CD4-positive, alpha-beta T cell treated with Interferon alpha-2 for 1 hour (primary cell): ENCODE measurements around the gene FOXG1.

Source experiments
- DNase-seq, 2 donors: peaks; one replicate each; pipeline ENCODE4 v3.0.0-alpha.2; 2020 to 2022

The FOXG1 gene

GRCh38 chr14:28762303-28762954, 4.2 kb upstream of the FOXG1 start:
- DNase-seq, result no peak

- no peak for DNase-seq
Measured at GRCh38 chr14:28762955-28763326, 3.6 kb upstream of the FOXG1 start.

DNA sequence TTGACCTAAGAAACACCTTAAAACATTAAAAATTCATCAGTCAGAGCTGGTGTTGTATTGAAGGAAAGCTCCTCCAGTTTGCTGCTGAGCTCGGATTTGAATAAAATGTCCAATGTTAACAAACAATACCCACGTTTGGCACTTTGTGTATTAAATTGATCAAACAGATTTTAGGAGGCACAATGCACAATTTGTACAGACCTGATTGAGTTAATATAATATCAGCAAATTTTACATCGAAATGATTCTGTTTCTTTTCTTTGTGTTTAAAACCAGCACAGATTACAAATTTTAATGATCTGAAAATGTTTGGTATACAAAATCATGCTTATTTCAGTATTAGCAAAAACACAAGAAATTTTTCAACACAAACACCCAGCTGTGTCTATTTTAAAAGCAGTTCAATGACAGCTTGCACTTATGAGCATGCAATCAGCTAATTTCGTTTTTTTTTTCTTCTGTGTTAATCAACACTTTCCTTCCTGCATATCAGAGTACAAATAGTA, 2.8 kb upstream of the FOXG1 start:
- no peak for DNase-seq

DNA sequence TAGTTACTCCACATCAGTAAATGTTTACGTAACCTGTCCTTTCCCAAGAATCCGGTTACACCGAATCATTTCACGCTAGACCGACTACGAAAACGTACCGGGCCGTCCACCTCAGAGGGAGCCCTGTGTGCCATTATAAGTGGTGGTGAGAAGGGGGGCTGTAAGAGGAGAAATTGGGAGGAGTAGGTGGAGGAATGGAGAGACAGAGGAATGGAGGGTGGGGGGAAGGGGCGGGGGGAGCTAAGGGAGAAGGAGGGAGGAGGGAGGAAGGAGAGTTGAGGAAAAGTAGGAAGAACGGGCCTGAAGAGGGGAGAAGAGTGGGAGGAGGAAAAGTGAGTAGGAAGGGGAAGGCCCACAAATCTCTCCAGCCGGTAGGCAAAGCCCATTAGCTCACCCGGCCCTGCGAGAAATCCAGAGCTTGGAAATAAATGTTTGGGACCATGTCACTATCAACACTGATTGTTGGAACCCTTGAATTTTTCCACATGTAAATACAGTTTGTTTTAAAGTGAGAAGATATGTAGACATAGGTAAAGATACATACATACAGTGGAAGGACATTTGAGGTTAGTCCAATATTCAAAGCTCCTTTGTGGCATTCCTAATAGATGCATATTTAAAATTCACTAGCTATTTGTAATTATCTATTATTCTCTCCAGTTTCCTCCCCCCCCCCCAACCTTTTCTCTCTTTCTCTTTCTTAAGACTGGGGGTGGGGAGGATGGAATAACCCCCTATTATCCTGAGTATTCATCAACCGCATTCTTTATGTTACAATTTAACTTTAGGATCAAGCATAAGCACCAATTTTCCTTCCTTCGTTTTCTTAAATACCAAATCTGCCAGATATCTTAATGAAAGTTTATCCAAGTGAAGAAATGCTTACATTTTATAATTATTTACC, 2.1 kb upstream of the FOXG1 start:
- no peak for DNase-seq

DNA sequence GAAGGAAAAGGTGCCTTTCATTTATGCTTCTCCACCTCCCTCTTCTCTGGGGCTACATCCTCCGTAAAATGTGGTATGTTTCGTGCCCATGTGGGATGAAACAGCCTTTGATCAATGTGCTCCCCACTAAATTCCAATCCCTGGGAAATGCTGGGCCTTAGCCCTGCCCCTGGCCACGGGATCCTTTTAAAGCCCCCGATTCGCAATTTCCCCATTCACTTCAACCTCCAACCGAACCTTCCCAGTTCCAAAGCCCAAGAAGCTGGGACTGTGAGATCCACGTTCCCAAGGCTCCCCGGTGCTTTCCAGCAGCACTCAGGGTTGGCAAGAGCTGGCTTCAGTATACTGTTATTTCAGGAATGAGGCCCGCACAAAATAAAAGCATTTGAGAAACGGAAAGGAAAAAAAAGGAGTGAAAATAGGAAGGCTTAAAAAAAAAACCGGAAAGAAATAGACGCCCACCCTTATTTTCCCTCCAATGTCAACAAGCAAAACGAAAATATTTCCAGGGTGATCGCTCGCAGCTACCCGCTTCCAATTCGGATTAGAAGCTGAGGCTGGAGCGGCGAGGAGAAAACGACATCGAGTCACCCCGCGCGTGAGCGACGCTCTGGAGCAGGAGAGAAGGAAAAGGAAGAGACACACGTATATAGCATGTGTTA, 1.3 kb upstream of the FOXG1 start:
- DNase-seq, result no peak

- DNase-seq, result no peak
Measured at GRCh38 chr14:28765831-28766468, 637 bp upstream of the FOXG1 start.

DNA sequence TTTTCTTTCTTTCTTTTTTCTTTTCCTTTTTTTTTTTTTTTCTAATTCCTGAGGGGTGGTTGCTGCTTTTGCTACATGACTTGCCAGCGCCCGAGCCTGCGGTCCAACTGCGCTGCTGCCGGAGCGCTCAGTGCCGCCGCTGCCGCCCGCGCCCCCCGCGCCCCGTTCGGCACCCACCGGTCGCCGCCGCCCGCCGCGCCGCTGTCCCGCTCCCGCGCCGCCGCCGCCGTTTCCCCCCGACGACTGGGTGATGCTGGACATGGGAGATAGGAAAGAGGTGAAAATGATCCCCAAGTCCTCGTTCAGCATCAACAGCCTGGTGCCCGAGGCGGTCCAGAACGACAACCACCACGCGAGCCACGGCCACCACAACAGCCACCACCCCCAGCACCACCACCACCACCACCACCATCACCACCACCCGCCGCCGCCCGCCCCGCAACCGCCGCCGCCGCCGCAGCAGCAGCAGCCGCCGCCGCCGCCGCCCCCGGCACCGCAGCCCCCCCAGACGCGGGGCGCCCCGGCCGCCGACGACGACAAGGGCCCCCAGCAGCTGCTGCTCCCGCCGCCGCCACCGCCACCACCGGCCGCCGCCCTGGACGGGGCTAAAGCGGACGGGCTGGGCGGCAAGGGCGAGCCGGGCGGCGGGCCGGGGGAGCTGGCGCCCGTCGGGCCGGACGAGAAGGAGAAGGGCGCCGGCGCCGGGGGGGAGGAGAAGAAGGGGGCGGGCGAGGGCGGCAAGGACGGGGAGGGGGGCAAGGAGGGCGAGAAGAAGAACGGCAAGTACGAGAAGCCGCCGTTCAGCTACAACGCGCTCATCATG, 654 bp downstream of the FOXG1 start:
- no peak for DNase-seq

DNA sequence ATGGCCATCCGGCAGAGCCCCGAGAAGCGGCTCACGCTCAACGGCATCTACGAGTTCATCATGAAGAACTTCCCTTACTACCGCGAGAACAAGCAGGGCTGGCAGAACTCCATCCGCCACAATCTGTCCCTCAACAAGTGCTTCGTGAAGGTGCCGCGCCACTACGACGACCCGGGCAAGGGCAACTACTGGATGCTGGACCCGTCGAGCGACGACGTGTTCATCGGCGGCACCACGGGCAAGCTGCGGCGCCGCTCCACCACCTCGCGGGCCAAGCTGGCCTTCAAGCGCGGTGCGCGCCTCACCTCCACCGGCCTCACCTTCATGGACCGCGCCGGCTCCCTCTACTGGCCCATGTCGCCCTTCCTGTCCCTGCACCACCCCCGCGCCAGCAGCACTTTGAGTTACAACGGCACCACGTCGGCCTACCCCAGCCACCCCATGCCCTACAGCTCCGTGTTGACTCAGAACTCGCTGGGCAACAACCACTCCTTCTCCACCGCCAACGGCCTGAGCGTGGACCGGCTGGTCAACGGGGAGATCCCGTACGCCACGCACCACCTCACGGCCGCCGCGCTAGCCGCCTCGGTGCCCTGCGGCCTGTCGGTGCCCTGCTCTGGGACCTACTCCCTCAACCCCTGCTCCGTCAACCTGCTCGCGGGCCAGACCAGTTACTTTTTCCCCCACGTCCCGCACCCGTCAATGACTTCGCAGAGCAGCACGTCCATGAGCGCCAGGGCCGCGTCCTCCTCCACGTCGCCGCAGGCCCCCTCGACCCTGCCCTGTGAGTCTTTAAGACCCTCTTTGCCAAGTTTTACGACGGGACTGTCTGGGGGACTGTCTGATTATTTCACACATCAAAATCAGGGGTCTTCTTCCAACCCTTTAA, 1.5 kb downstream of the FOXG1 start:
- DNase-seq, result no peak

DNA sequence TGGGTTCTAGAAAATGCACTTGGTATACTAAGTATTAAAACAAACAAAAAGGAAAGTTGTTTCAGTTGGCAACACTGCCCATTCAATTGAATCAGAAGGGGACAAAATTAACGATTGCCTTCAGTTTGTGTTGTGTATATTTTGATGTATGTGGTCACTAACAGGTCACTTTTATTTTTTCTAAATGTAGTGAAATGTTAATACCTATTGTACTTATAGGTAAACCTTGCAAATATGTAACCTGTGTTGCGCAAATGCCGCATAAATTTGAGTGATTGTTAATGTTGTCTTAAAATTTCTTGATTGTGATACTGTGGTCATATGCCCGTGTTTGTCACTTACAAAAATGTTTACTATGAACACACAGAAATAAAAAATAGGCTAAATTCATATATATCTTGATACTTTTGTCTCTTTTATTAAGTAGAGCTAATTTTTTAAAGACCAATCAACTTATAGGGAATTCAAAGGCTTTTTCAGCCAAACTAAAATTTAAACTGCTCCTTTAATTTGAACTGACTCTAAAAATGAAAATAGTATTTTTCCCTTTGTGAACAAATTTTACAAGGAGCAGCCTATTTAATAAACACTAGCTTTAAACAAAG, 2.8 kb downstream of the FOXG1 start:
- DNase-seq, result no peak

DNA sequence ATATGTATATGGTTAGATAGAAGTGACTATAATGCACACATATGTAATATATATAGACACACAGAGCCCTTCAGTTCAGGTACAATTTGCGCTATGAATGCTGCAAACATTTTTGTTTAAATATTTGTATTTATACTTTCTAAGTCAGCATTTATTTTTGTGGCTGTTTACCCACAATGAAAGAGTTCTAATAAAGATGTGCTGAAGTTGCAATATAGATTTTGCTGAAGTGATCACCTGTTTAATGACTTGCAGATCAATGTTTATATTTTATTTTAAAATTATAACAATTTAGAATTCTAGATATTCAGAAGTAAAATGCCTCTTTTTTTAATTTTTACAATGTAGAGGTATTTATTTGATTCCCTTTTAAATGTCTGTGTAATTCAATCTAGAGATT, 3.5 kb downstream of the FOXG1 start:
- DNase-seq, result no peak

DNA sequence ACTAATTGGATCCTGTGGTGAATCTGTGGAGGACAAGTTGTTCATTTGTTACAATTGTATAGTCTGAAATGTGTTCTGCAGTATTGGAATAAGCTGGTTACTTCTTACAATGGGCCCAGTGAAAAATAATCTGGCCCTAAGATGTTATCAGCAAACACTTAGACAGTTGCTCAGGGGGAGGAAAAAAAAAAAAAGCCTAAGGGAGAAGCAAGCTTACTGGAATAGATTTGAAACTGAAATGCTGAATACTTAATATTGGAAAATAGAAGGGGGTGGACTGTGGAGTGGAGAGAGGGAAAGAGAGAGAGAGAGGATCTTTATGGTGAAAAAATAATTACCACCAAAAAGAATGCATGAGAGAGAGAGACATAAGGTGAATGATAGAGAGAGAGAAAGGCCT, 4.0 kb downstream of the FOXG1 start:
- DNase-seq, result no peak

- DNase-seq, result no peak
Measured at GRCh38 chr14:28771168-28771567, 4.6 kb downstream of the FOXG1 start.

- no peak for DNase-seq
Measured at GRCh38 chr14:28772613-28773012, 6.0 kb downstream of the FOXG1 start.

GRCh38 chr14:28773176-28773575, 6.6 kb downstream of the FOXG1 start:
- DNase-seq, result no peak

DNA sequence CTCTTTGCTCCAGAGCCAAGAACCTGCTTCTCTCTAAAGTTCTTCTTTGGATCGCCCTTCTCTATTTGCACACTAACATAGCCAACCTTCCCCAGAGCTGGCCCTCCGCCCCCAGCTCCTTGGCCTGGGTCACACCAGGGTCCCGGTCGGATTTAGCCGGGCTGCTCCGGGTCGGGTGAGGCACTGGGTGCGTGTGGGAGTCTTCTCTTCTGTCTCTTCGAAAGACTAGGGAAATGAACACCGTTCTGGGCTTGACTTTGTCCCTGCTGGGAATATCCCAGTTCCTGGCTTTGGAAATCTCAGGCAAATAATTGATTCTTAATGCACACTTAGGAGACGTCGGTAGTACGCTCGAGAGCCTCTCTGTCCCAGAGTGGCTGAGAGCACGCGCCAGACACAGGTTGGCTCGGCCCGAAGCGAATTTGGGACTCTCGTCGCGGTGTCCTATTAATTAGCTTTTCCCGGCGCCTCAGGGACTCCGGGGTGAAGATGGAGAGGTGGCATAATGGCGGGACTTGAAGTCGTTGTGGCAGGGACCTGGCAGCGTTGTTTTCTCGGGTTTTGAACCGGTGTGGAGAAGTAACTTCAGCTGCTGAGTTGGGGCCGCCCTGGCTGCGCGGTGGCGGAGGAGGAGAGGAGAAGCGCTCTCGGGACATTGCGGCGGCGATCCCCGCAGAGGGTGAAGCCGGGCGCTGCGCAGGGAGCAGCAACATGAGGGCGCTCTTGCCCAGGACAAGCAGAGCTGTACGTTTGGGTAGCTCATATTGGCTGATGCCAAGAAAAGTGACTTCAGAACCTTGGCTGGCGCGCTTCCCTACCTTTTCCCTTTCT, 7.5 kb downstream of the FOXG1 start:
- DNase-seq, result no peak

- no peak for DNase-seq
Measured at GRCh38 chr14:28774764-28775735, 8.5 kb downstream of the FOXG1 start.

- no peak for DNase-seq
Measured at GRCh38 chr14:28776482-28777266, 10.1 kb downstream of the FOXG1 start.
